Cardiac muscle cell (in vitro differentiated cells and primary cell): ENCODE measurements around the gene SH3PXD2A. TPM values are rescaled to one million over a fixed set of nuclear protein-coding genes. Genes with fewer than 3 reads are reported as not detected.

ENCODE experiments used
- DNase-seq, 2 donors: peaks; one replicate each; pipeline versions ENCODE4 v3.0.0 to v3.0.0-alpha.2; 2010 to 2017; ENCODE audit warnings: low read depth in 1 of 2, low spot score in 1 of 2
- H3K27ac ChIP-seq: fragments of 200-600 bp; sonication (generic); 2 replicates; pipeline ENCODE4 v1.5.1; 2016
- H3K27me3 ChIP-seq: fragments of 200-600 bp; sonication (generic); 2 replicates; pipeline ENCODE4 v1.6.0; 2016; ENCODE audit warnings: control low read depth
- H3K36me3 ChIP-seq: fragments of 200-600 bp; sonication (generic); 2 replicates; pipeline ENCODE4 v1.5.1; 2016; ENCODE audit warnings: control low read depth
- H3K4me1 ChIP-seq: fragments of 200-600 bp; sonication (generic); 2 replicates; pipeline ENCODE4 v1.8.1; 2017; ENCODE audit warnings: low read depth, mild to moderate bottlenecking, mixed run types
- H3K4me3 ChIP-seq: fragments of 200-600 bp; sonication (generic); 2 replicates; pipeline ENCODE4 v1.5.1; 2016; ENCODE audit warnings: mild to moderate bottlenecking
- H3K9me3 ChIP-seq: fragments of 200-600 bp; sonication (generic); 2 replicates; pipeline ENCODE4 v1.5.1; 2017; ENCODE audit warnings: low read depth, mild to moderate bottlenecking, control low read depth
- CTCF ChIP-seq: IDR thresholded peaks from 2 replicates; pipeline ENCODE4 v1.5.1; 2012; ENCODE audit warnings: low read depth, mild to moderate bottlenecking, low read length
- polyA plus RNA-seq: library from polyadenylated mRNA; unstranded; fragments of >200 nt; fragmentation: Nextera tagmentation; extraction: Ambion mirVana; gene quantifications from 2 replicates; pipeline ENCODE4 v1.2.1, GENCODE V29; 2016
- total RNA-seq: library from RNA; depleted of rRNA; stranded (reverse); fragments of >200 nt; gene quantifications from 2 replicates; pipeline ENCODE4 v1.2.3, GENCODE V29; 2016

SH3PXD2A gene
- total and polyA plus RNA-seq, 2 experiments from 2014 or later: 32.2 to 75.9 TPM

- TF ChIP-seq CTCF: no peak
- DNase-seq: no peak
- peaks cover 14% of the 10 kb centered on the region for H3K4me1 ChIP-seq
- H3K27me3 ChIP-seq: no peaks in the 10 kb centered on the region
- no peak overlapping the region for H3K4me3 ChIP-seq
- no peaks in the 10 kb centered on the region for H3K36me3 ChIP-seq
- no peak overlapping the region for H3K27ac ChIP-seq
- H3K9me3 ChIP-seq: no peaks in the 10 kb centered on the region
Measured at GRCh38 chr10:103580011-103580410, 275.4 kb downstream of the SH3PXD2A start.

GRCh38 chr10:103578782-103579382 is 276.5 kb downstream of the SH3PXD2A start:
- no peaks in the 10 kb centered on the region for H3K9me3 ChIP-seq
- no peak for TF ChIP-seq CTCF
- H3K4me3 ChIP-seq: no peak overlapping the region
- no peak overlapping the region for H3K27ac ChIP-seq
- no peak for DNase-seq
- no peaks in the 10 kb centered on the region for H3K36me3 ChIP-seq
- H3K27me3 ChIP-seq: no peaks in the 10 kb centered on the region
- peaks cover 14% of the 10 kb centered on the region for H3K4me1 ChIP-seq

- Histone ChIP-seq H3K27me3 (no peaks in the 10 kb centered on the region), H3K9me3 (no peaks in the 10 kb centered on the region), H3K4me3 (no peak overlapping the region), H3K27ac (no peak overlapping the region), H3K4me1 (peaks cover 14% of the 10 kb centered on the region), H3K36me3 (no peaks in the 10 kb centered on the region)
- no peak for TF ChIP-seq CTCF
- DNase-seq: no peak
Measured at GRCh38 chr10:103576862-103577261, 278.5 kb downstream of the SH3PXD2A start.

GRCh38 chr10:103576076-103576471 is 279.3 kb downstream of the SH3PXD2A start:
- Histone ChIP-seq H3K27ac (no peak overlapping the region), H3K9me3 (no peaks in the 10 kb centered on the region), H3K4me3 (no peak overlapping the region), H3K4me1 (peaks cover 12% of the 10 kb centered on the region), H3K36me3 (no peaks in the 10 kb centered on the region), H3K27me3 (no peaks in the 10 kb centered on the region)
- no peak for DNase-seq
- no peak for TF ChIP-seq CTCF

GRCh38 chr10:103575416-103576075 is 279.8 kb downstream of the SH3PXD2A start:
- Histone ChIP-seq H3K27ac (no peak overlapping the region), H3K4me3 (no peak overlapping the region), H3K36me3 (no peaks in the 10 kb centered on the region), H3K27me3 (no peaks in the 10 kb centered on the region), H3K9me3 (no peaks in the 10 kb centered on the region), H3K4me1 (peaks cover 7% of the 10 kb centered on the region)
- TF ChIP-seq CTCF: no peak
- DNase-seq: no peak
